K562 (cell line): ENCODE results near the gene TENM4. TPM values are rescaled to one million over a fixed set of nuclear protein-coding genes. Genes with fewer than 3 reads are reported as not detected.

Experiments
- ATAC-seq: fragments of 200-7000 bp; cut with Tn5 transposase; 3 replicates; pipeline ENCODE4 v1.9.1; 2020; ENCODE audit warnings: moderate library complexity
- BruUV-seq: library from RNA; stranded (reverse); fragments of 400-500 nt; replicated peaks from 2 replicates; lab custom pipeline; 2021; lab: Mats Ljungman, UMichigan
- CTCF ChIA-PET: fragments of 300-600 bp; formaldehyde crosslinking; extraction: SDS; loops from one replicate; lab custom pipeline; 2021; ENCODE audit warnings: low intra/inter-chr PET ratio; lab: Yijun Ruan, JAX
- POLR2A ChIA-PET: fragments of 300-600, 350-650 bp; sonication (Branson Sonifier 250); formaldehyde crosslinking; extraction: SDS; loops from one replicate; lab custom pipeline; 2021; ENCODE audit warnings: antibody characterized with exemption, inconsistent platforms; lab: Yijun Ruan, JAX
- DNase-seq, 4 experiments: peaks; one replicate each; pipeline versions ENCODE4 v3.0.0 to v3.0.0-alpha.2; 2011 to 2018; ENCODE audit warnings: low spot score in 3 of 4, mixed read lengths in 3 of 4; ENCODE audit errors: extremely low read depth in 1 of 4
- FAIRE-seq: peaks from 2 replicates; lab custom pipeline; 2011; peaks lifted over from hg19 to GRCh38; lab: Jason Lieb, UNC
- H2AFZ ChIP-seq: 2 replicates; pipeline ENCODE4 v1.6.0; 2011; ENCODE audit warnings: low read depth, low read length, control low read depth, inconsistent platforms
- H3K27ac ChIP-seq: fragments of 200-600 bp; 3 replicates; pipeline ENCODE4 v1.8.0; 2011; ENCODE audit warnings: low read depth, mild to moderate bottlenecking, control low read depth, inconsistent platforms, low read length, moderate library complexity, mixed read lengths; ENCODE audit errors: extremely low read depth
- H3K27me3 ChIP-seq, 2 experiments: fragments of 300-600 bp in 1 of 2; 2 replicates in 1 of 2; 3 replicates in 1 of 2; pipeline versions ENCODE4 v1.6.0 to v1.8.0; 2011; ENCODE audit warnings: inconsistent platforms in 2 of 2, low read length in 2 of 2, mild to moderate bottlenecking in 1 of 2, mixed read lengths in 1 of 2, moderate library complexity in 1 of 2; ENCODE audit not compliant: control insufficient read depth in 2 of 2, insufficient read depth in 2 of 2
- H3K36me3 ChIP-seq: fragments of 300-600 bp; 3 replicates; pipeline ENCODE4 v1.8.0; 2011; ENCODE audit warnings: mild to moderate bottlenecking, low read length, inconsistent platforms; ENCODE audit not compliant: control insufficient read depth, insufficient read depth
- H3K4me1 ChIP-seq, 2 experiments: fragments of 200-600 bp in 1 of 2; replicated peaks in 1 of 2; 2 replicates in 1 of 2; 3 replicates in 1 of 2; pipeline versions ENCODE4 v1.5.1 to v1.8.0; 2011; ENCODE audit warnings: inconsistent platforms in 2 of 2, low read length in 2 of 2, mild to moderate bottlenecking in 1 of 2, mixed read lengths in 1 of 2, moderate library complexity in 1 of 2; ENCODE audit not compliant: control insufficient read depth in 2 of 2, insufficient read depth in 2 of 2
- H3K4me2 ChIP-seq: 2 replicates; pipeline ENCODE4 v1.6.1; 2011; ENCODE audit warnings: low read length, control low read depth, inconsistent platforms, mixed read lengths; ENCODE audit not compliant: insufficient read depth
- H3K4me3 ChIP-seq: fragments of 200-600 bp; sonication (generic), shearing (Covaris generic); 2 replicates; pipeline ENCODE4 v1.5.1; 2016; ENCODE audit warnings: control low read depth, inconsistent platforms
- H3K79me2 ChIP-seq: fragments of 200-600 bp; 3 replicates; pipeline ENCODE4 v1.8.0; 2011; ENCODE audit warnings: low read length, inconsistent platforms; ENCODE audit not compliant: control insufficient read depth, insufficient read depth
- H3K9ac ChIP-seq, 2 experiments: 2 replicates each; pipeline versions ENCODE4 v1.6.0 to v1.6.1; 2011; ENCODE audit warnings: low read depth in 2 of 2, low read length in 2 of 2, control low read depth in 1 of 2, inconsistent platforms in 1 of 2, mild to moderate bottlenecking in 1 of 2, mixed read lengths in 1 of 2; ENCODE audit not compliant: insufficient read depth in 1 of 2
- H3K9me1 ChIP-seq: one replicate; pipeline ENCODE4 v1.6.0; 2011; ENCODE audit warnings: inconsistent platforms, mild to moderate bottlenecking, low read length, moderate library complexity; ENCODE audit not compliant: control insufficient read depth, insufficient read depth
- H3K9me3 ChIP-seq: replicated peaks from 2 replicates; pipeline ENCODE4 v1.5.1; 2011; ENCODE audit warnings: low read depth, low read length, inconsistent platforms; ENCODE audit not compliant: control insufficient read depth, insufficient read depth
- H4K20me1 ChIP-seq: replicated peaks from 2 replicates; pipeline ENCODE4 v1.6.1; 2011; ENCODE audit warnings: low read length, inconsistent platforms, mixed read lengths; ENCODE audit not compliant: control insufficient read depth, insufficient read depth
- BCOR ChIP-seq: fragments of 450-650 bp; IDR thresholded peaks from 2 replicates; pipeline ENCODE4 v1.6.1; 2016
- CCNT2 ChIP-seq: IDR thresholded peaks from 2 replicates; pipeline ENCODE4 v1.6.1; 2011; ENCODE audit warnings: borderline replicate concordance, low read depth, mild to moderate bottlenecking, moderate library complexity, mixed read lengths, low read length; ENCODE audit not compliant: insufficient read length; ENCODE audit errors: extremely low read depth
- ELK3 ChIP-seq: fragments of 450-650 bp; formaldehyde crosslinking; IDR thresholded peaks from 2 replicates; pipeline ENCODE4 v1.4.0; 2020; ENCODE audit warnings: mild to moderate bottlenecking
- ETV1 ChIP-seq: fragments of 450-650 bp; conservative IDR thresholded peaks from 2 replicates; pipeline ENCODE4 v1.6.1; 2016; ENCODE audit warnings: missing genetic modification characterization, control low read depth, low read depth, missing compliant biosample characterization
- HDAC8 ChIP-seq: fragments of 450-650 bp; IDR thresholded peaks from 2 replicates; pipeline ENCODE4 v1.6.1; 2016; ENCODE audit warnings: mild to moderate bottlenecking, missing genetic modification characterization, moderate library complexity, missing compliant biosample characterization
- KDM1A ChIP-seq, 2 experiments: fragments of 450-650 bp; IDR thresholded peaks; 2 replicates each; pipeline ENCODE4 v1.6.1; 2016; ENCODE audit warnings: mild to moderate bottlenecking in 2 of 2
- MCM2 ChIP-seq: fragments of 450-650 bp; IDR thresholded peaks from 2 replicates; pipeline ENCODE4 v1.6.1; 2017; ENCODE audit warnings: low read depth, mild to moderate bottlenecking
- NFIX ChIP-seq: fragments of 250-450 bp; sonication (Bioruptor Pico); IDR thresholded peaks from 2 replicates; pipeline ENCODE4 v1.4.0; 2020; ENCODE audit warnings: low read depth, mild to moderate bottlenecking, moderate library complexity
- RBM25 ChIP-seq: fragments of 200-400 bp; formaldehyde crosslinking; IDR thresholded peaks from 2 replicates; pipeline ENCODE4 v1.6.1; 2018; ENCODE audit warnings: low read length, low read depth, moderate library complexity; ENCODE audit not compliant: severe bottlenecking
- SAP30 ChIP-seq: fragments of 200-600 bp; sonication (generic); IDR thresholded peaks from 2 replicates; pipeline ENCODE4 v1.6.1; 2012; ENCODE audit warnings: borderline replicate concordance, low read depth, mild to moderate bottlenecking, moderate library complexity, low read length, control low read depth, inconsistent platforms; ENCODE audit not compliant: insufficient read depth, poor library complexity, severe bottlenecking
- SIN3B ChIP-seq: fragments of 450-650 bp; IDR thresholded peaks from 2 replicates; pipeline ENCODE4 v1.6.1; 2017; ENCODE audit warnings: low read depth, mild to moderate bottlenecking, moderate library complexity
- STAT5A ChIP-seq: IDR thresholded peaks from 2 replicates; pipeline ENCODE4 v1.6.1; 2012; ENCODE audit warnings: low read length, inconsistent platforms, borderline replicate concordance
- TCF7L2 ChIP-seq: fragments of 150-350 bp; IDR thresholded peaks from 2 replicates; pipeline ENCODE4 v1.6.1; 2016; ENCODE audit warnings: low read depth, mild to moderate bottlenecking, low read length, moderate library complexity
- U2AF2 ChIP-seq: fragments of 200-400 bp; formaldehyde crosslinking; optimal IDR thresholded peaks from 2 replicates; pipeline ENCODE3; 2017; ENCODE audit warnings: low read depth, mild to moderate bottlenecking, low read length
- ZNF124 ChIP-seq: sonication (generic); formaldehyde crosslinking; IDR thresholded peaks from 2 replicates; pipeline ENCODE4 v1.8.1; 2022; ENCODE audit warnings: missing genetic modification reagents
- ZNF507 ChIP-seq: conservative IDR thresholded peaks from 2 replicates; pipeline ENCODE4 v1.6.1; 2017; ENCODE audit warnings: missing genetic modification characterization, missing compliant biosample characterization
- ZNF717 ChIP-seq: fragments of 250-450 bp; sonication (Bioruptor Pico); IDR thresholded peaks from 2 replicates; pipeline ENCODE4 v1.5.0; 2021
- WGBS: fragments of 100-300 bp; shearing (Covaris generic); methylation state at CpG from one replicate; pipeline ENCODE4 v1.1.6; 2016; ENCODE audit warnings: low coverage, mixed read lengths; ENCODE audit not compliant: insufficient coverage; ENCODE audit errors: missing lambda C conversion rate; 5-methylcytosine and 5-hydroxymethylcytosine counted together
- in situ Hi-C: fragments of 300-500 bp; cut with MboI; formaldehyde crosslinking; loops from 4 replicates; pipeline ENCODE4 v1.15.0; 2018; ENCODE audit warnings: inconsistent platforms, mixed read lengths
- intact Hi-C: fragments of 100-400 bp; cut with micrococcal nuclease; formaldehyde crosslinking; loops from 2 replicates; pipeline ENCODE4 v1.14.2; 2022
- polyA plus RNA-seq, 8 experiments: library from polyadenylated mRNA; depleted of rRNA in 4 of 8; stranded (reverse) in 5 of 8; unstranded in 3 of 8; fragments of >200 nt; fragmentation: Nextera tagmentation in 2 of 8; fragmentation: Illumina TruSeq in 1 of 8; extraction: Ambion mirVana in 2 of 8; extraction: Trizol in 1 of 8; gene quantifications; 2 replicates each; pipeline versions ENCODE4 v1.2.1 to v1.2.3, GENCODE V29; 2011 to 2014; ENCODE audit warnings: inconsistent platforms in 1 of 8, missing spikeins in 1 of 8
- total RNA-seq, 7 experiments: library from RNA; depleted of rRNA in 6 of 7; stranded (reverse); fragments of >200 nt in 6 of 7; fragmentation: Illumina TruSeq in 2 of 7; extraction: Trizol in 2 of 7; gene quantifications; 2 replicates each; pipeline versions ENCODE4 v1.2.1 to v1.2.3, GENCODE V29; 2011 to 2021; ENCODE audit warnings: low replicate concordance in 1 of 7

The TENM4 gene
- total and polyA plus RNA-seq, 9 of the 15 experiments (the other 6 are each of a cell fraction or from before 2014, with no cell fraction given), result 0.16 TPM; not detected in 8

- no peak overlapping the region for H3K27ac ChIP-seq
- in situ Hi-C loops, result no loop called here
- no peaks in the 10 kb centered on the region for H4K20me1 ChIP-seq
- no peak for TF ChIP-seq ZNF507
- no peak for TF ChIP-seq TCF7L2
- no peak for TF ChIP-seq NFIX (CRISPR knock-in tag)
- no peak for TF ChIP-seq ZNF717 (CRISPR knock-in tag)
- TF ChIP-seq ELK3 (CRISPR knock-in tag), result no peak
- no peak for TF ChIP-seq SIN3B
- TF ChIP-seq RBM25, result no peak
- no peak for TF ChIP-seq SAP30
- TF ChIP-seq HDAC8 (tag), result no peak
- TF ChIP-seq BCOR, result no peak
- no peak for TF ChIP-seq CCNT2
- no peak for TF ChIP-seq MCM2
- TF ChIP-seq ZNF124, result no peak
- TF ChIP-seq STAT5A, result no peak
- TF ChIP-seq ETV1 (tag), result no peak
- TF ChIP-seq U2AF2, result no peak
- TF ChIP-seq KDM1A (IDR thresholded peaks at IDR 0.05), result no peak
- TF ChIP-seq, all 486 proteins: peak for 0
- Histone ChIP-seq H3K79me2 (no peaks in the 10 kb centered on the region), H3K27me3 (no peaks in the 10 kb centered on the region; a peak in 1 of 5 replicates), H3K4me2 (no peak overlapping the region), H3K9me3 (no peaks in the 10 kb centered on the region), H3K4me1 (no peaks in the 10 kb centered on the region), H2AFZ (no peak overlapping the region), H3K9ac (no peak overlapping the region), H3K4me3 (no peak overlapping the region), H3K36me3 (no peaks in the 10 kb centered on the region), H3K9me1 (no peaks in the 10 kb centered on the region)
- no peak for DNase-seq
- BruUV-seq, result no TSS peak
- 0% methylated on average over 7 of the region's 7 CpGs for WGBS
- POLR2A ChIA-PET, result no interaction called here
- FAIRE-seq, result no peak
- intact Hi-C loops, result no loop called here
- CTCF ChIA-PET, result no interaction called here
- no peak for ATAC-seq
Measured at GRCh38 chr11:78633516-78634310, 807.1 kb downstream of the TENM4 start.
